ENCODE measurements around the gene ORC4. TPM values are rescaled to one million over a fixed set of nuclear protein-coding genes. Genes with fewer than 3 reads are reported as not detected.

ORC4 gene
- total RNA-seq, 2 donors from 2014 or later: 57.8 to 61.0 TPM

DNA sequence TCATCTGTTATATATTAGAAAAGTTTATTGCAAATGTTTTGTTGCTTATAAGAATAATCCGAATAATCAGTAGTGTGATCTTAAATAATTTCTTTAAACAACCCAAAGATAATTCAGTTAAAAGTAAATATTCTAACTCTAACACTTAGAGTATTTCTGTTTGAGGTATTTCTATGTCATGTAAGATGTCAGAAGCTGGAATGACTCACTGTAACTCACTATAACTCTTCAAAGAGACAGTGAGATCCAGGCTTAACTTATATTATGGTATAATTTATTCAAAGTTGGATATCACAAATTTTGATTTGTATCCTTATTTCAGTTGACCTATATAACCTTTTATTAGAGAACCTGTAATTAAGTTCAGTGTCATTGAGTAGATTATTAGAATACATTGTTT is 7.3 kb upstream of the ORC4 start:
- no CpG with 5 or more reads among the region's 1 CpG for WGBS, 2 experiments (ENCODE audit: insufficient coverage in 1 of 2, insufficient read length in 1 of 2)
- no peaks in the 10 kb centered on the region for H3K4me1 ChIP-seq (ENCODE audit: control insufficient read depth, insufficient read depth, low read length)
- H3K27ac ChIP-seq (ENCODE audit: low read depth, low read length): no peak overlapping the region
- H3K9me3 ChIP-seq (ENCODE audit: control insufficient read depth, low read length): no peaks in the 10 kb centered on the region
- no peaks in the 10 kb centered on the region for H3K36me3 ChIP-seq (ENCODE audit: control insufficient read depth, insufficient read depth, low read length)
- H3K27me3 ChIP-seq (ENCODE audit: control insufficient read depth, insufficient read depth, low read length, poor library complexity, severe bottlenecking): no peaks in the 10 kb centered on the region
- Mint-ChIP-seq H3K4me1 (peaks cover 16% of the 10 kb centered on the region), H3K27ac (no peak overlapping the region), H3K4me3 (no peak overlapping the region), H3K9me3 (no peaks in the 10 kb centered on the region), H3K27me3 (ENCODE audit: insufficient read depth) (no peaks in the 10 kb centered on the region), H3K36me3 (ENCODE audit: low read depth) (no peaks in the 10 kb centered on the region)
- no peak overlapping the region for H3K9ac ChIP-seq (ENCODE audit: extremely low read depth, low read length, poor library complexity, severe bottlenecking)
- H3K4me3 ChIP-seq (ENCODE audit: low read length): no peak overlapping the region
- no peak for DNase-seq
- TF ChIP-seq CTCF (conservative IDR thresholded peaks at IDR 0.05): no peak

DNA sequence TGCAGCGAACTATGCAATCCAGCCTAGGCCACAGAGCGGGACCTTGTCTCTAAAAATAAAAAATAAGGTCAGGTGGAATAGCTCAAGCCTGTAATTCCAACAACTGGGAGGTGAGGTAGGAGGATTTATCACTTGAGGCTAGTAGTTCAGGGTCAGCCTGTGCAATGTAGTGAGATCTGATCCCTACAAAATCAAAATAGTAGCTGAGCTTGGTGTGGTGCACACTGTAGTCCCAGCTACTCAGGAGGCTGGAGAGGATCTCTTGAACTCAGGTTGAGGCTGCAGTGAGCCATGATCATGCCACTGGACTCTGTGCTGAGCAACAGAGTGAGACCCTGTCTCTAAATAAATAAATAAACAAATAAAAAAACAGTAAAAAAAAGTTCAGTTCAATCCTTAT is 6.0 kb upstream of the ORC4 start:
- Histone ChIP-seq H3K27ac (ENCODE audit: low read depth, low read length) (no peak overlapping the region), H3K36me3 (ENCODE audit: control insufficient read depth, insufficient read depth, low read length) (no peaks in the 10 kb centered on the region), H3K4me1 (ENCODE audit: control insufficient read depth, insufficient read depth, low read length) (no peaks in the 10 kb centered on the region), H3K27me3 (ENCODE audit: control insufficient read depth, insufficient read depth, low read length, poor library complexity, severe bottlenecking) (no peaks in the 10 kb centered on the region), H3K4me3 (ENCODE audit: low read length) (no peak overlapping the region), H3K9me3 (ENCODE audit: control insufficient read depth, low read length) (no peaks in the 10 kb centered on the region), H3K9ac (ENCODE audit: extremely low read depth, low read length, poor library complexity, severe bottlenecking) (no peak overlapping the region)
- Mint-ChIP-seq H3K27ac (no peak overlapping the region), H3K9me3 (no peaks in the 10 kb centered on the region), H3K36me3 (ENCODE audit: low read depth) (no peaks in the 10 kb centered on the region), H3K27me3 (ENCODE audit: insufficient read depth) (no peaks in the 10 kb centered on the region), H3K4me1 (peaks cover 25% of the 10 kb centered on the region), H3K4me3 (no peak overlapping the region)
- no peak for DNase-seq
- WGBS, 2 experiments (ENCODE audit: insufficient coverage in 1 of 2, insufficient read length in 1 of 2): 92 to 94% methylated on average over 2 of the region's 2 CpGs
- TF ChIP-seq CTCF (conservative IDR thresholded peaks at IDR 0.05): no peak

DNA sequence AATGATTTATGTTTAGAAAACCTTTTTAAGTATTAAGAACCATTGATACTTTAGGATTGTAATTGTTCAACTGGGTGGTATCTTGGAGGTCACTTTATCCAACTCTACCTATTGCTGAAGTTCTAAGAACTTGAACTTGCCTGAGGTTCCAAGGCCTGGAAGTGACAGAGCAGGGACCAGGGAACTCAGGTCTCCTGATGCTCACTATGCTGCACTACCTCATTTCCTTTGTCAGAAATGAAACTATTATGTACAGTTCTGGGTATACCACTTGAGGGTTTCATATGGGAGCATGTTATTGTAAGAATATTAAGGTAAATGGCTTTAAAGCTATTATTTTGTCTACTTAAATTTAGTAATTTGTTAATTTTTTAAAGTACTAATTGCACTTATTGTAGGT is 3.3 kb upstream of the ORC4 start:
- H3K4me1 Mint-ChIP-seq: peaks cover 23% of the 10 kb centered on the region
- H3K27ac ChIP-seq (ENCODE audit: low read depth, low read length): no peak overlapping the region
- H3K27me3 ChIP-seq (ENCODE audit: control insufficient read depth, insufficient read depth, low read length, poor library complexity, severe bottlenecking): no peaks in the 10 kb centered on the region
- DNase-seq: no peak
- H3K27me3 Mint-ChIP-seq (ENCODE audit: insufficient read depth): no peaks in the 10 kb centered on the region
- H3K36me3 Mint-ChIP-seq (ENCODE audit: low read depth): no peaks in the 10 kb centered on the region
- no peaks in the 10 kb centered on the region for H3K9me3 ChIP-seq (ENCODE audit: control insufficient read depth, low read length)
- peak overlapping the region; percentile 94 for H3K4me3 ChIP-seq (ENCODE audit: low read length)
- H3K9me3 Mint-ChIP-seq: no peaks in the 10 kb centered on the region
- no peak overlapping the region for H3K9ac ChIP-seq (ENCODE audit: extremely low read depth, low read length, poor library complexity, severe bottlenecking)
- H3K4me1 ChIP-seq (ENCODE audit: control insufficient read depth, insufficient read depth, low read length): no peaks in the 10 kb centered on the region
- H3K4me3 Mint-ChIP-seq: no peak overlapping the region
- H3K36me3 ChIP-seq (ENCODE audit: control insufficient read depth, insufficient read depth, low read length): no peaks in the 10 kb centered on the region
- H3K27ac Mint-ChIP-seq: no peak overlapping the region
- TF ChIP-seq CTCF (conservative IDR thresholded peaks at IDR 0.05): no peak

All from endodermal cell (in vitro differentiated cells).